Measurements from ENCODE around the gene CAMTA2.

Gene CAMTA2

DNA sequence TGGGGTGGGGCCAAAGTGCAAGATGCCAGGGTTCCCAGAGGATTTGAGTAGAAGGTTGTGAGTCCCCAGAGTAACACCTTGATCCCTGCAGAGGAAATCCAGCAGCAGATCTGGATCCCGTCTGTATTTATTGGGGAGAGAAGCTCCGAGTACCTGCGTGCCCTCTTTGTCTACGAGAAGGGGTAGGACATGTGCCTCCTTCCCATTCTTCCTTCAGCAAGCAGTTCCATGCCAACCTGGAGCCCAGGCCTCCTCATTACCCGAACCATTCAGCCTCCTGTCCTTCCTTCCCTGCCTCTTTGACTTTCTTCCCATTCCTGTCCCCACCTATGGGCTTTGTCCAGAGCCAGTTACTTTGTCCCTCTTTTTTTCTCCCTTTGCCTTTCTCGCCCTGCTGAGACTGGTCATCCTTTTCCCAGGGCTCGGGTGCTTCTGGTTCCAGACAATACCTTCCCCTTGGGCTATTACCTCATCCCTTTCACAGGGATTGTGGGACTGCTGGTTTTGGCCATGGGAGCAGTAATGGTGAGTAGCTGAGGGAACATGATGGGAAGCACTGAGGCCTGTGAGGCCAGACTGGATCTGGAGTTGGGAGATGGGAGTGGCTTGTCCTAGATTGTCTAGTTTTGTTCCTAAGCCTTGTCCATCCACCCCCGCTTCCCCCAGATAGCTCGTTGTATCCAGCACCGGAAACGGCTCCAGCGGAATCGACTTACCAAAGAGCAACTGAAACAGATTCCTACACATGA, 44.5 kb downstream of the CAMTA2 start:
- Histone ChIP-seq H4K20me1 (peaks cover 54 to 89% (median 68%) of the 10 kb centered on the region in 11 experiments), H3K9ac (peak overlapping the region; percentile 91 to 100 (median 99); a peak in 21 of 22 replicates), H3K27me3 (no peaks in the 10 kb centered on the region), H3K4me3 (peak overlapping the region in 9 of 10 experiments; percentile 85 to 100 (median 95); a peak in 15 of 20 replicates), H3K4me2 (peak overlapping the region; percentile 90 to 99 (median 98)), H3K4me1 (peaks cover 58 to 74% (median 70%) of the 10 kb centered on the region in 10 experiments), H3K36me3 (peaks cover 57 to 73% (median 66%) of the 10 kb centered on the region in 11 experiments), H3K9me3 (replicated peaks in 1 of 11) (no peaks in the 10 kb centered on the region), H3K27ac (peak overlapping the region in 10 of 11 experiments; percentile 4 to 99 (median 59); a peak in 16 of 22 replicates)
- TF ChIP-seq Cebpa-rat (IDR thresholded peaks at IDR 0.05), result no peak

DNA sequence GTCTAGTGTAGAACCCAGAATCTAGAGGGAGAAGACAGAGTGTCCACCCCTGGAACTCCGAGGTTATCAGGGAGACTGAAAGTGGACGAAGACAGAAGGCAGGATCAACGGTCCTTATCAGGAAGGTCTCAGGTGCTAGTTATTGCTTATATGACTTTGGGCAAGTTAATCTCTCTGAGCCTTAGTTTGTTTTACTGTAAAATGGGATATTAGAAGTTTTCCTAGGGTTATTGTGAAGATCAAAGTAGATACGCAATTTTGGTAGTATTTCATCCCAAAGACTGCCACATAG, 46.2 kb downstream of the CAMTA2 start:
- H3K36me3 ChIP-seq, result peaks cover 64 to 75% (median 69%) of the 10 kb centered on the region in 11 experiments
- peak overlapping the region; percentile 91 to 100 (median 99) for H3K9ac ChIP-seq
- no peaks in the 10 kb centered on the region for H3K9me3 ChIP-seq (replicated peaks in 1 of 11)
- H4K20me1 ChIP-seq, result peaks cover 40 to 84% (median 55%) of the 10 kb centered on the region in 11 experiments
- peak overlapping the region; percentile 80 to 100 (median 87) for H3K4me3 ChIP-seq
- no peaks in the 10 kb centered on the region for H3K27me3 ChIP-seq
- peak in 1 of 11 experiments; percentile 5; a peak in 1 of 22 replicates for TF ChIP-seq Cebpa-rat (IDR thresholded peaks at IDR 0.05)
- H3K4me1 ChIP-seq, result peaks cover 68 to 84% (median 81%) of the 10 kb centered on the region in 10 experiments
- peak overlapping the region; percentile 90 to 99 (median 98) for H3K4me2 ChIP-seq
- peak overlapping the region; percentile 84 to 99 (median 93) for H3K27ac ChIP-seq

DNA sequence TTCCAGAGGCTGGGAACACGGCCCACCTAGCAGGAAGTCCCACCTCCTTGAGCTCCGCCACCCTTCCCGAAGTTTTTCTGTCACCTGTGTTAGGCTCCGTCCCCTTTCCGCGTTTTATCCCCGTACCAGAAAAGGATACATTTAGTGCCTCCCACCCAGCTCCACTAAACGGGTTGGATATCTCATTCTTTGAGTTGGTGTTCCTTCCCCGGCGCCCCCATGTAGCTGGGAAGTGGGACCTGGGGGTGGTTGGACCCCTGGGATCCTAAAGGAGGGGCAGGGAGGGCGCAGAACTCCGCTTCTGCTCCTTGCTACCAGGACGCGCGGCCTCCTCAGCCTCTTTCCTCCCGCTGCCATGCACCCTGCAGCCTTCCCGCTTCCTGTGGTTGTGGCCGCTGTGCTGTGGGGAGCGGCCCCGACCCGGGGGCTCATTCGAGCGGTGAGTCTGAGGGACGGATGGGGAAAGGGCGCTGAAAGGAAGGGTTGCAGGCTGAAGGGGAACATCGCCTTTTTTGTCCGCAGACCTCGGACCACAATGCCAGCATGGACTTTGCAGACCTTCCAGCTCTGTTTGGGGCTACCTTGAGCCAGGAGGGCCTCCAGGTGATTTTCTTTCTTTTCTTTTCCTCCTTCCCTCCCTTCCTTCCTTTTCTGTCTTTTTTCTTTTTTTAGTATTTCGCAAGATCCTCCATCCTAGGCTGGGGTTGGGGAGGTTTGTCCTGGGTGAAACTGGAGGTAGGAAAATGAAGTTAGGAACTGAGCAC, 46.7 kb downstream of the CAMTA2 start:
- peaks cover 63 to 83% (median 77%) of the 10 kb centered on the region in 10 experiments for H3K4me1 ChIP-seq
- H3K4me3 ChIP-seq, result peak overlapping the region; percentile 80 to 100 (median 87)
- H3K36me3 ChIP-seq, result peaks cover 63 to 76% (median 69%) of the 10 kb centered on the region in 11 experiments
- H3K9me3 ChIP-seq (replicated peaks in 1 of 11), result no peaks in the 10 kb centered on the region
- peak overlapping the region; percentile 84 to 99 (median 93) for H3K27ac ChIP-seq
- peaks cover 35 to 84% (median 50%) of the 10 kb centered on the region in 11 experiments for H4K20me1 ChIP-seq
- peak overlapping the region; percentile 91 to 100 (median 99) for H3K9ac ChIP-seq
- H3K4me2 ChIP-seq, result peak overlapping the region; percentile 90 to 99 (median 98)
- H3K27me3 ChIP-seq, result no peaks in the 10 kb centered on the region
- TF ChIP-seq Cebpa-rat (IDR thresholded peaks at IDR 0.05), result peak in 4 of 11 experiments; percentile 37 to 82 (median 56); a peak in 5 of 22 replicates

DNA sequence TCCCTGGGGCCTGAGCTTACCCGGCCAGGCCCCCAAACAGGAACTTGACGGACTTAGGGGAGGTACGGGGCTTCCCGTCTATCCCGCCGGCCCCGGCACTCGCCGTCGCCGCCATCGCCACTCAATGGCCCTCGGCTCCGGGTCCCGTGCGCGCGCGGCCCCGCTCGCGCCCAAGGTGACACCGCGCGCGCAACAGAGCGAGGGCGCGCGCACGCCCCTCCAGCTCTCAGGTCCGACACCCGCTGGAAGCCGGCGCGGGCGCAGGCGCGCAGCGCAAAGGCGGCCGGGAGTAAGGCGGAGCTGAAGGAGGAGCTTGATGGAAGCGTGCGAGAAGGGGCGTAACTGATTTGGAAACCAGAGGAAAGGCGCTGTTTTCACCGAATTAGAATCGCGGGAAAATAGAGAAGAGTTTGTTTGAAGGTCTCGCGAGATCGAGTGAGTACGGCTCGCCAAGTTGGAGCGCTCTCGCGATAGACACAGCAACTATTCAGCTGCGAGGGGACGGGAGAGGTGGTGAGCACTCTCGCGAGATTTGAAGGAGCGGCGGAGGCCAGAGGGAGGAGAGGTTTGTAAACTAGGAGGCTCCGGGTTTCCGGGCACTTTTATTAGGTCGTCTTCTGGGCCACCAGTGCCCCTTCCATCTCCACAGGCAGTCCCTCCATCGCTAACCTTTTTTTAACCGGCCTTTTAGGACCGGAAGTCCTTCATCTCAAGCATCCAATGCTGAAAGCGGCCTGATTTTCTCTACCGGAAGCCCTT, 47.5 kb downstream of the CAMTA2 start, which contains the start of the genes RNF167 and SLC25A11:
RNF167 (plus strand) TSS at position 473 of the 759 bp plus-strand sequence. CDS start 642 bp downstream, outside the sequence.
SLC25A11 (minus strand) TSS at position 251 of the 759 bp plus-strand sequence; CDS start at position 115, 136 bp downstream.
- Histone ChIP-seq H3K4me3 (peak within 1 kb of the TSS; percentile 80 to 100 (median 87)), H4K20me1 (peaks cover 27 to 84% (median 43%) of the 10 kb centered on the region in 11 experiments), H3K4me2 (peak within 1 kb of the TSS; percentile 97 to 100 (median 99)), H3K27me3 (no peaks in the 10 kb centered on the region), H3K9ac (peak within 1 kb of the TSS; percentile 91 to 100 (median 99)), H3K9me3 (replicated peaks in 1 of 11) (no peaks in the 10 kb centered on the region), H3K36me3 (peaks cover 59 to 75% (median 67%) of the 10 kb centered on the region in 11 experiments), H3K4me1 (peaks cover 55 to 83% (median 71%) of the 10 kb centered on the region in 10 experiments), H3K27ac (peak within 1 kb of the TSS; percentile 84 to 99 (median 93))
- no peak for TF ChIP-seq Cebpa-rat (IDR thresholded peaks at IDR 0.05)

DNA sequence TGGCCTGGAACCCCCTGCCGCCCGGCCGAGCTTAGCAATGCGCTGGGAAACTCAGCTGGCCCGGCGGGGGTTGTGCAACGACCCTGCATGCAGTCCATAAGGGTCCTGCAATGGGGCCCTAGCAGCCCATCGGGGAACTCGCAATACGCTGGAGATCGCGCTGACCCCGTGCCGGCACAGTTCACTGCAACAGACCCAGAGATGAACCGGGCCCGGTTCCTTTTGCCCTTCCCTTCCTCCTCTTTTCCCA, 48.0 kb downstream of the CAMTA2 start:
- H3K4me1 ChIP-seq, result peaks cover 55 to 83% (median 71%) of the 10 kb centered on the region in 10 experiments
- peak overlapping the region; percentile 80 to 100 (median 87) for H3K4me3 ChIP-seq

GRCh38 chr17:4938688-4939545, 48.6 kb downstream of the CAMTA2 start:
- H3K4me1 ChIP-seq, result peaks cover 55 to 83% (median 71%) of the 10 kb centered on the region in 10 experiments
- peaks cover 49 to 64% (median 56%) of the 10 kb centered on the region in 11 experiments for H3K36me3 ChIP-seq
- H4K20me1 ChIP-seq, result peaks cover 17 to 77% (median 33%) of the 10 kb centered on the region in 11 experiments
- no peaks in the 10 kb centered on the region for H3K9me3 ChIP-seq (replicated peaks in 1 of 11)
- H3K27ac ChIP-seq, result peak overlapping the region; percentile 66 to 99 (median 93)
- H3K9ac ChIP-seq, result peak overlapping the region; percentile 89 to 100 (median 99)
- H3K4me2 ChIP-seq, result peak overlapping the region; percentile 94 to 100 (median 98)
- peak overlapping the region; percentile 80 to 100 (median 87) for H3K4me3 ChIP-seq
- no peaks in the 10 kb centered on the region for H3K27me3 ChIP-seq
- no peak for TF ChIP-seq Cebpa-rat (IDR thresholded peaks at IDR 0.05)

More for the DNA sequence above, 48.0 kb downstream of the CAMTA2 start:
- Histone ChIP-seq H3K36me3 (peaks cover 54 to 70% (median 62%) of the 10 kb centered on the region in 11 experiments), H3K9me3 (replicated peaks in 1 of 11) (no peaks in the 10 kb centered on the region), H3K4me2 (peak overlapping the region; percentile 94 to 100 (median 98)), H3K27ac (peak overlapping the region; percentile 66 to 99 (median 93)), H3K9ac (peak overlapping the region; percentile 89 to 100 (median 99)), H3K27me3 (no peaks in the 10 kb centered on the region), H4K20me1 (peaks cover 22 to 83% (median 38%) of the 10 kb centered on the region in 11 experiments)
- TF ChIP-seq Cebpa-rat (IDR thresholded peaks at IDR 0.05), result 0 out of 22 replicates have a peak, but pooled peaks of 2 of the 11 experiments have one; percentile 12 to 18

DNA sequence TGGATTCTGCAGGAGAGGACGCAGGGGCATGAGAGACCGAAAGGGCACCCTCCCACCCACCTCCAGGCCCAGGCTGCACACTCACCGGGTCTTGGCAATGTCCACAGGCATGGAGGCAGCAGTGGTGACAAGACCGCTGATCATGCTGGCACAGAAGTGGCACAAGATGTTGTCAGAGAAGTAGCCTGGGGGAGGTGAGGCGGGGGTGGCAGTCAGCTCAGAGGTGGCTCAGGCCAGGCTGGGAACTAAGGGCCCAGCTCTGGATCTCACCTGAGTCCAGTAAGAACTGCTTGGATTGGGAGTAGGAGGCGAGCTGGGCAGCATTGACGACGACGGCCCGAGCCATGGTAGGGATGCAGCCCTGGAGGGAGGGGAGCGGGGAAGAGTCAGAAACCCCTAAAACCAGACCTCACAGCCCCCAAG, 49.4 kb downstream of the CAMTA2 start:
- Histone ChIP-seq H3K4me3 (peak overlapping the region in 8 of 10 experiments; percentile 80 to 100 (median 87); a peak in 11 of 20 replicates), H3K27me3 (no peaks in the 10 kb centered on the region), H3K4me1 (peaks cover 52 to 81% (median 70%) of the 10 kb centered on the region in 10 experiments), H3K9me3 (replicated peaks in 1 of 11) (no peaks in the 10 kb centered on the region), H3K27ac (peak overlapping the region in 3 of 11 experiments; percentile 93 to 99 (median 96); a peak in 5 of 22 replicates), H3K4me2 (peak overlapping the region; percentile 94 to 100 (median 98)), H4K20me1 (peaks cover 8 to 69% (median 28%) of the 10 kb centered on the region in 11 experiments; a peak in 21 of 22 replicates), H3K36me3 (peaks cover 40 to 56% (median 48%) of the 10 kb centered on the region in 11 experiments), H3K9ac (peak overlapping the region; percentile 89 to 100 (median 99))
- no peak for TF ChIP-seq Cebpa-rat (IDR thresholded peaks at IDR 0.05)
